GM19468 (cell line): Measurements from ENCODE around the gene EFCAB3.
"Not testable (repeated sequence)": the region's sequence is repeated elsewhere in the genome, so short reads cannot be mapped to it uniquely, and the experiment has no call there.

Experiments used
- ATAC-seq: cut with Tn5 transposase; IDR thresholded peaks from one replicate; pipeline ENCODE4 v1.9.1; 2021; ENCODE audit warnings: mild to moderate bottlenecking, moderate library complexity, moderate number of reproducible peaks; ENCODE audit not compliant: unreplicated experiment; ENCODE audit errors: extremely low read depth

The EFCAB3 gene

GRCh38 chr17:62458483-62458882, 78.1 kb downstream of the EFCAB3 start:
- not testable (repeated sequence) for ATAC-seq

GRCh38 chr17:62464422-62464821, 84.1 kb downstream of the EFCAB3 start:
- ATAC-seq: not testable (repeated sequence)

GRCh38 chr17:62465271-62465670, 84.9 kb downstream of the EFCAB3 start:
- ATAC-seq: not testable (repeated sequence)
